IMR-90 (cell line): Measurements from ENCODE around the gene ALOX15. TPM values are rescaled to one million over a fixed set of nuclear protein-coding genes. Genes with fewer than 3 reads are reported as not detected.

Experiments used
- ATAC-seq: fragments of 200-7000 bp; cut with Tn5 transposase; 2 replicates; pipeline ENCODE4 v1.9.1; 2020; ENCODE audit warnings: low read depth, mild to moderate bottlenecking, moderate library complexity
- BruUV-seq: library from RNA; stranded (reverse); fragments of 400-500 nt; replicated peaks from 2 replicates; lab custom pipeline; 2021; lab: Mats Ljungman, UMichigan
- CTCF ChIA-PET: fragments of 300-600 bp; formaldehyde crosslinking; extraction: SDS; loops from one replicate; lab custom pipeline; 2021; ENCODE audit warnings: antibody characterized with exemption; lab: Yijun Ruan, JAX
- POLR2A ChIA-PET: fragments of 300-600 bp; sonication (Branson Sonifier 250); formaldehyde crosslinking; loops from one replicate; lab custom pipeline; 2022; ENCODE audit warnings: antibody characterized with exemption; ENCODE audit not compliant: unreplicated experiment; lab: Charles Lee
- DNase-seq: peaks from one replicate; pipeline ENCODE4 v3.0.0; 2013
- H2AFZ ChIP-seq: replicated peaks from 2 replicates; pipeline ENCODE3; 2013; ENCODE audit warnings: low read length, mild to moderate bottlenecking; ENCODE audit not compliant: poor library complexity
- H2AK5ac ChIP-seq: 2 replicates; pipeline ENCODE4 v1.6.1; 2013; ENCODE audit warnings: low read depth, low read length, inconsistent platforms
- H2AK9ac ChIP-seq: replicated peaks from 2 replicates; pipeline ENCODE3; 2013; ENCODE audit warnings: mild to moderate bottlenecking, low read depth, low read length, moderate library complexity; ENCODE audit not compliant: poor library complexity
- H2BK120ac ChIP-seq: 2 replicates; pipeline ENCODE4 v1.6.1; 2013; ENCODE audit warnings: low read depth, low read length, inconsistent platforms
- H2BK15ac ChIP-seq: 3 replicates; pipeline ENCODE4 v1.6.1; 2013; ENCODE audit warnings: low read depth, low read length, inconsistent platforms
- H2BK20ac ChIP-seq: 2 replicates; pipeline ENCODE4 v1.6.1; 2013; ENCODE audit warnings: low read depth, mild to moderate bottlenecking, inconsistent platforms, low read length, moderate library complexity
- H2BK5ac ChIP-seq: 2 replicates; pipeline ENCODE4 v1.6.1; 2013; ENCODE audit warnings: mild to moderate bottlenecking, low read depth, low read length, inconsistent platforms; ENCODE audit not compliant: poor library complexity, severe bottlenecking
- H3K14ac ChIP-seq: replicated peaks from 2 replicates; pipeline ENCODE4 v1.6.1; 2013; ENCODE audit warnings: low read depth, low read length, inconsistent platforms
- H3K18ac ChIP-seq: 2 replicates; pipeline ENCODE4 v1.6.1; 2013; ENCODE audit warnings: low read depth, low read length, control low read depth
- H3K23ac ChIP-seq: 2 replicates; pipeline ENCODE4 v1.6.1; 2013; ENCODE audit warnings: low read depth, low read length, inconsistent platforms
- H3K27ac ChIP-seq: 2 replicates; pipeline ENCODE4 v1.5.1; 2013; ENCODE audit warnings: mild to moderate bottlenecking, control low read depth, low read length; ENCODE audit not compliant: insufficient read depth
- H3K27me3 ChIP-seq: 2 replicates; pipeline ENCODE4 v1.6.1; 2013; ENCODE audit warnings: low read length; ENCODE audit not compliant: control insufficient read depth, insufficient read depth
- H3K36me3 ChIP-seq: 2 replicates; pipeline ENCODE4 v1.6.1; 2013; ENCODE audit warnings: low read length, mixed read lengths; ENCODE audit not compliant: control insufficient read depth, insufficient read depth
- H3K4ac ChIP-seq: 2 replicates; pipeline ENCODE4 v1.6.1; 2013; ENCODE audit warnings: low read depth, low read length, inconsistent platforms
- H3K4me1 ChIP-seq: 2 replicates; pipeline ENCODE4 v1.6.1; 2013; ENCODE audit warnings: low read length, mixed read lengths; ENCODE audit not compliant: control insufficient read depth, insufficient read depth
- H3K4me2 ChIP-seq: 2 replicates; pipeline ENCODE4 v1.6.1; 2013; ENCODE audit warnings: low read depth, mild to moderate bottlenecking, control low read depth, low read length, moderate library complexity
- H3K4me3 ChIP-seq: 2 replicates; pipeline ENCODE4 v1.5.1; 2013; ENCODE audit warnings: low read depth, mild to moderate bottlenecking, control low read depth, low read length, moderate library complexity; ENCODE audit not compliant: insufficient read depth
- H3K56ac ChIP-seq: 2 replicates; pipeline ENCODE4 v1.6.1; 2013; ENCODE audit warnings: low read length, inconsistent platforms; ENCODE audit not compliant: insufficient read depth; ENCODE audit errors: extremely low read depth
- H3K79me1 ChIP-seq, 2 experiments: 2 replicates each; pipeline ENCODE4 v1.6.1; 2013; ENCODE audit warnings: low read length in 2 of 2, inconsistent platforms in 1 of 2, low read depth in 1 of 2
- H3K9ac ChIP-seq: 2 replicates; pipeline ENCODE4 v1.6.1; 2013; ENCODE audit warnings: low read depth, low read length, control low read depth
- H3K9me1 ChIP-seq: 2 replicates; pipeline ENCODE4 v1.6.1; 2013; ENCODE audit warnings: low read length, inconsistent platforms; ENCODE audit not compliant: insufficient read depth
- H3K9me3 ChIP-seq: 2 replicates; pipeline ENCODE4 v1.6.1; 2013; ENCODE audit warnings: low read length; ENCODE audit not compliant: control insufficient read depth, insufficient read depth
- H4K20me1 ChIP-seq: 2 replicates; pipeline ENCODE4 v1.6.1; 2013; ENCODE audit warnings: low read length, inconsistent platforms; ENCODE audit not compliant: insufficient read depth
- H4K5ac ChIP-seq: 2 replicates; pipeline ENCODE4 v1.6.1; 2013; ENCODE audit warnings: mild to moderate bottlenecking, low read depth, low read length, control low read depth
- H4K8ac ChIP-seq, 2 experiments: 2 replicates each; pipeline ENCODE4 v1.6.1; 2013; ENCODE audit warnings: low read depth in 2 of 2, low read length in 2 of 2, control low read depth in 1 of 2, inconsistent platforms in 1 of 2
- H4K91ac ChIP-seq: 2 replicates; pipeline ENCODE4 v1.6.1; 2013; ENCODE audit warnings: low read depth, low read length, inconsistent platforms; ENCODE audit not compliant: insufficient read depth
- BHLHE40 ChIP-seq: fragments of 150-350 bp; IDR thresholded peaks from 2 replicates; pipeline ENCODE4 v1.6.1; 2016; ENCODE audit warnings: mild to moderate bottlenecking, low read depth, low read length
- CEBPB ChIP-seq: IDR thresholded peaks from 2 replicates; pipeline ENCODE4 v1.6.1; 2012; ENCODE audit warnings: low read depth, low read length, improper control_type of control experiment
- CHD1 ChIP-seq: IDR thresholded peaks from 2 replicates; pipeline ENCODE4 v1.6.1; 2012; ENCODE audit warnings: low read depth, low read length, improper control_type of control experiment
- CTCF ChIP-seq: conservative IDR thresholded peaks from 2 replicates; pipeline ENCODE4 v1.5.1; 2012; ENCODE audit warnings: mild to moderate bottlenecking, low read depth, low read length, improper control_type of control experiment
- ELK1 ChIP-seq: fragments of 150-350 bp; IDR thresholded peaks from 2 replicates; pipeline ENCODE4 v1.6.1; 2016; ENCODE audit warnings: low read depth, mild to moderate bottlenecking, low read length, moderate library complexity, borderline replicate concordance
- FOS ChIP-seq: fragments of 150-350 bp; IDR thresholded peaks from 2 replicates; pipeline ENCODE4 v1.6.1; 2016; ENCODE audit warnings: low read depth, low read length
- MAFK ChIP-seq: IDR thresholded peaks from 2 replicates; pipeline ENCODE4 v1.6.1; 2012; ENCODE audit warnings: low read depth, low read length, improper control_type of control experiment
- MAZ ChIP-seq: IDR thresholded peaks from 2 replicates; pipeline ENCODE4 v1.6.1; 2012; ENCODE audit warnings: low read depth, mild to moderate bottlenecking, low read length, improper control_type of control experiment, moderate library complexity, borderline replicate concordance
- MXI1 ChIP-seq: IDR thresholded peaks from 2 replicates; pipeline ENCODE4 v1.6.1; 2012; ENCODE audit warnings: low read depth, mild to moderate bottlenecking, low read length, moderate library complexity, borderline replicate concordance
- NFE2L2 ChIP-seq: fragments of 150-350 bp; IDR thresholded peaks from 2 replicates; pipeline ENCODE4 v1.6.1; 2016; ENCODE audit warnings: low read depth, mild to moderate bottlenecking, low read length
- POLR2A ChIP-seq: IDR thresholded peaks from 2 replicates; pipeline ENCODE4 v1.6.1; 2012; ENCODE audit warnings: mild to moderate bottlenecking, low read depth, low read length
- RAD21 ChIP-seq: IDR thresholded peaks from 2 replicates; pipeline ENCODE4 v1.6.1; 2012; ENCODE audit warnings: low read length, improper control_type of control experiment
- RCOR1 ChIP-seq: IDR thresholded peaks from 2 replicates; pipeline ENCODE4 v1.6.1; 2012; ENCODE audit warnings: mild to moderate bottlenecking, low read length, improper control_type of control experiment; ENCODE audit not compliant: insufficient replicate concordance
- RFX5 ChIP-seq: IDR thresholded peaks from 2 replicates; pipeline ENCODE4 v1.8.0; 2012; ENCODE audit warnings: low read depth, mild to moderate bottlenecking, low read length, moderate library complexity
- SMC3 ChIP-seq: fragments of 150-350 bp; IDR thresholded peaks from 2 replicates; pipeline ENCODE4 v1.6.1; 2016; ENCODE audit warnings: low read depth, mild to moderate bottlenecking, antibody characterized with exemption, low read length, moderate library complexity
- WGBS, 2 experiments: methylation state at CpG; one replicate each; pipeline versions ENCODE4 v1.1.5 to v1.1.7; 2013; ENCODE audit warnings: missing lambda C conversion rate in 2 of 2; ENCODE audit not compliant: insufficient read length in 1 of 2; ENCODE audit errors: extremely low coverage in 2 of 2; 5-methylcytosine and 5-hydroxymethylcytosine counted together
- dilution Hi-C: fragments of 300-500 bp; cut with HindIII; formaldehyde crosslinking; loops from one replicate; pipeline ENCODE4 v1.14.3; 2018; ENCODE audit warnings: low sequenced_read_pairs; ENCODE audit not compliant: unreplicated experiment
- in situ Hi-C: fragments of 300-500 bp; cut with MboI; formaldehyde crosslinking; loops from 3 replicates; pipeline ENCODE4 v1.14.3; 2019; ENCODE audit warnings: low sequenced_read_pairs, inconsistent platforms, mixed read lengths
- intact Hi-C: fragments of 100-400 bp; cut with micrococcal nuclease; formaldehyde crosslinking; loops from 2 replicates; pipeline ENCODE4 v1.10.0; 2022
- polyA plus RNA-seq, 3 experiments: library from polyadenylated mRNA; depleted of rRNA; stranded (reverse); fragments of >200 nt; gene quantifications; 2 replicates each; pipeline ENCODE4 v1.2.3, GENCODE V29; 2012; ENCODE audit warnings: low replicate concordance in 1 of 3
- total RNA-seq: library from RNA; depleted of rRNA; stranded (reverse); fragments of >200 nt; gene quantifications from 2 replicates; pipeline ENCODE4 v1.2.3, GENCODE V29; 2012

Gene ALOX15
- total and polyA plus RNA-seq, 2 of the 4 experiments (the other 2 are of a cell fraction): not detected

GRCh38 chr17:4676791-4677190, 35.3 kb upstream of the ALOX15 start (continued):
- TF ChIP-seq ELK1: no peak

- no peak overlapping the region for H3K18ac ChIP-seq
- H4K5ac ChIP-seq: no peak overlapping the region
- peaks cover 15% of the 10 kb centered on the region for H3K9me1 ChIP-seq
- H3K4me3 ChIP-seq: no peak overlapping the region
- H4K8ac ChIP-seq: no peak overlapping the region
- H2BK15ac ChIP-seq: no peak overlapping the region
- peaks cover 53% of the 10 kb centered on the region for H3K36me3 ChIP-seq
- H3K56ac ChIP-seq: no peak overlapping the region
- dilution Hi-C loops (no loop called here), intact Hi-C loops (no loop called here), in situ Hi-C loops (no loop called here)
- no peak overlapping the region for H2BK20ac ChIP-seq
- no peak overlapping the region for H3K14ac ChIP-seq
- DNase-seq (no peak), ATAC-seq (no peak)
- ChIA-PET POLR2A (no interaction called here), CTCF (no interaction called here)
- peaks cover 0 to 8% of the 10 kb centered on the region in 2 experiments; a peak in 2 of 4 replicates for H3K79me1 ChIP-seq
- H3K9ac ChIP-seq: no peak overlapping the region
- H3K4me1 ChIP-seq: peaks cover 12% of the 10 kb centered on the region
- peaks cover 32% of the 10 kb centered on the region for H4K20me1 ChIP-seq
- WGBS, 2 experiments: 90% methylated on average over 3 of the region's 10 CpGs; no CpG with 5 or more reads in 1 of the 2 experiments
- no peaks in the 10 kb centered on the region for H3K9me3 ChIP-seq
- H3K27ac ChIP-seq: no peak overlapping the region
- H2AK9ac ChIP-seq: no peak overlapping the region
- H2AFZ ChIP-seq: no peak overlapping the region
- no peak overlapping the region for H3K4me2 ChIP-seq
- H2BK120ac ChIP-seq: no peak overlapping the region
- H4K91ac ChIP-seq: no peak overlapping the region
- H3K4ac ChIP-seq: no peak overlapping the region
- no peak overlapping the region for H2BK5ac ChIP-seq
- H3K23ac ChIP-seq: no peak overlapping the region
- BruUV-seq: no TSS peak
- H3K27me3 ChIP-seq: no peaks in the 10 kb centered on the region
- H2AK5ac ChIP-seq: no peak overlapping the region
- no peak for TF ChIP-seq RFX5
- no peak for TF ChIP-seq SMC3
- no peak for TF ChIP-seq ELK1
- TF ChIP-seq MAZ: no peak
- TF ChIP-seq CTCF: no peak
- TF ChIP-seq CHD1: no peak
- TF ChIP-seq MXI1: no peak
- TF ChIP-seq POLR2A: no peak
- TF ChIP-seq FOS: no peak
- TF ChIP-seq NFE2L2: no peak
- no peak for TF ChIP-seq BHLHE40
- TF ChIP-seq RAD21: no peak
- TF ChIP-seq MAFK: no peak
- no peak for TF ChIP-seq CEBPB
- no peak for TF ChIP-seq RCOR1
Measured at GRCh38 chr17:4675791-4676190, 34.3 kb upstream of the ALOX15 start.
